Type B pancreatic cell (in vitro differentiated cells): ENCODE data around the gene SV2C. TPM values are rescaled to one million over a fixed set of nuclear protein-coding genes. Genes with fewer than 3 reads are reported as not detected.

Experiments used
- DNase-seq: peaks from one replicate; pipeline ENCODE4 v3.0.0; 2021; ENCODE audit warnings: mixed read lengths; ENCODE audit not compliant: unreplicated experiment; ENCODE audit errors: extremely low spot score
- H3K27ac Mint-ChIP-seq: 2 replicates; pipeline ENCODE4 v1.8.0; 2021; ENCODE audit warnings: mild to moderate bottlenecking, mixed read lengths
- H3K27me3 Mint-ChIP-seq: 2 replicates; pipeline ENCODE4 v1.8.0; 2021; ENCODE audit warnings: mixed read lengths
- H3K36me3 Mint-ChIP-seq: 2 replicates; pipeline ENCODE4 v1.8.0; 2021; ENCODE audit warnings: mixed read lengths
- H3K4me1 Mint-ChIP-seq: one replicate; pipeline ENCODE4 v1.8.0; 2021; ENCODE audit warnings: mixed read lengths; ENCODE audit not compliant: unreplicated experiment
- H3K4me3 Mint-ChIP-seq: 2 replicates; pipeline ENCODE4 v1.8.0; 2021; ENCODE audit warnings: mild to moderate bottlenecking, mixed read lengths
- H3K9me3 Mint-ChIP-seq: 2 replicates; pipeline ENCODE4 v1.8.0; 2021; ENCODE audit warnings: mixed read lengths
- total RNA-seq: library from RNA; stranded (reverse); gene quantifications from 2 replicates; pipeline ENCODE4 v1.2.1, GENCODE V29; 2021; ENCODE audit warnings: low replicate concordance
- TF ChIP-seq, protein P1 (sequence below): fragments of 200-600 bp; sonication (generic); conservative IDR thresholded peaks from 2 replicates; pipeline ENCODE4 v1.5.0; 2021; ENCODE audit warnings: antibody characterized with exemption, mild to moderate bottlenecking

Gene SV2C
- total RNA-seq, 1 donor from 2014 or later, result 6.9 TPM

DNA sequence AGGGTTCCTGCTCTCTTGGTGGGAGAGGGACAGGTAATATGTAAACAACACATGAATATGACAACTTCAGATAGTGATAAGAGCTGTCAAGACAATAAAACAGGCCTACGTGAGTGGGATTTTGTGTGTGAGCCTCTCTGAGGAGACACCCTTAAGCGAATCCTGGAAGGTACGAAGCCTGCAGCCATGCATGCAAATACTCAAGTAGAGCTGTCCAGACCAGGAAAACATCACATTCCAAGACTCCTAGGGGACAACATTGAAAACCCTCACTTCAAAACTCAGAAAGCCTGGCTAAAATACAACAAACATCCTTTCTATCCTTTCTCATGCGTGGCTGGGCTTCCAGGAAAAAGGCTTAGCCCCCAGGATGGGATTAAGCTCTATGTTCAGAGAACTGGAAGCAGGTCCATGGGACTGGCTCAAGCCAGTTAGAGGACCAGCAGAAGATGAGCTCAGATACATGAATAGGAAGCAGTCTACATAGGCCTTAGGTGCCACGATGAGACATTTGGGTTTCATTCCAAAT, 195.1 kb downstream of the SV2C start:
- TF ChIP-seq, protein P1, sequence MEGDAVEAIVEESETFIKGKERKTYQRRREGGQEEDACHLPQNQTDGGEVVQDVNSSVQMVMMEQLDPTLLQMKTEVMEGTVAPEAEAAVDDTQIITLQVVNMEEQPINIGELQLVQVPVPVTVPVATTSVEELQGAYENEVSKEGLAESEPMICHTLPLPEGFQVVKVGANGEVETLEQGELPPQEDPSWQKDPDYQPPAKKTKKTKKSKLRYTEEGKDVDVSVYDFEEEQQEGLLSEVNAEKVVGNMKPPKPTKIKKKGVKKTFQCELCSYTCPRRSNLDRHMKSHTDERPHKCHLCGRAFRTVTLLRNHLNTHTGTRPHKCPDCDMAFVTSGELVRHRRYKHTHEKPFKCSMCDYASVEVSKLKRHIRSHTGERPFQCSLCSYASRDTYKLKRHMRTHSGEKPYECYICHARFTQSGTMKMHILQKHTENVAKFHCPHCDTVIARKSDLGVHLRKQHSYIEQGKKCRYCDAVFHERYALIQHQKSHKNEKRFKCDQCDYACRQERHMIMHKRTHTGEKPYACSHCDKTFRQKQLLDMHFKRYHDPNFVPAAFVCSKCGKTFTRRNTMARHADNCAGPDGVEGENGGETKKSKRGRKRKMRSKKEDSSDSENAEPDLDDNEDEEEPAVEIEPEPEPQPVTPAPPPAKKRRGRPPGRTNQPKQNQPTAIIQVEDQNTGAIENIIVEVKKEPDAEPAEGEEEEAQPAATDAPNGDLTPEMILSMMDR, result no peak
- no peak for DNase-seq
- Mint-ChIP-seq H3K4me3 (no peak overlapping the region), H3K9me3 (no peaks in the 10 kb centered on the region), H3K4me1 (peaks cover 9% of the 10 kb centered on the region), H3K27me3 (peaks cover 3% of the 10 kb centered on the region), H3K36me3 (no peaks in the 10 kb centered on the region), H3K27ac (no peak overlapping the region)

DNA sequence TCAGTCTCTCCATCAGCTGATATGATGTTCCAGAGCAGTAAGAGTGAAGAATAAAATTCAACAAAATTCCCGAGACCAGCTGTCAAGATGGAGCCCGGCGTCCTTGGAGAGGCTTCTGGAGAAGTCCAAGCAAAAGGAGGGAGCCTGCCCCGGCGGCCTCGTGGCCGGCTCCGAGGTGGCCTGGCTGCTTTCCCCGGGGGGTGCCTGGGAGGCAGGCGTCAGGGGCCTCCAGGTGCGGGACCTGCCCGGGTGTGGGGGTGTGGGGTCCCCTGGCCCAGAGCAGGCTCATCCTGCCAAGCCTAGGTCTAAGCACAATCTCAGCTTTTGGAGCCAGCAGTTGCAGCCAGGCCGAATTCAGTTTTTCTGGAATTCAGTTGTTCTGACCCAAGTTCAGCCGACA, 197.3 kb downstream of the SV2C start:
- TF ChIP-seq, protein P1, result no peak
- no peak overlapping the region for H3K4me3 Mint-ChIP-seq
- no peak overlapping the region for H3K27ac Mint-ChIP-seq
- no peak for DNase-seq
- H3K36me3 Mint-ChIP-seq, result no peaks in the 10 kb centered on the region
- peaks cover 3% of the 10 kb centered on the region for H3K27me3 Mint-ChIP-seq
- no peaks in the 10 kb centered on the region for H3K9me3 Mint-ChIP-seq
- H3K4me1 Mint-ChIP-seq, result no peaks in the 10 kb centered on the region

DNA sequence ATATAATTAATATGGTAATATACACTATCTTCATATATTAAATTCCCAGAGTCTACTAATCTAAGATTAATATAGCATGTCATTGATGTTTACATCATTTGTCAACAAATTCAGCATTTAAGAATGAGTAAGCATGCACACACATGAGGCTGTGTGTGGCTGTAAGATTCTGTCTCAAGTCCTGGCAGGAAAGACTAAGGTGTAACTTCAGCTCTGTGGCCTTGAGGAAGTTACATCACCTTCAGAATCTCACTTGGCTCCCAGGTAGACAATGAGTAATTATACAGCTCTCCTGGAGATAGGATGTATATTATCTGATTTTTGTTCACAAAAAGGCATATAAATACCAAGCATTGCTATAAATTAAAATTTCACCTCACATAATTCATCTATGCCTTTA, 200.5 kb downstream of the SV2C start:
- H3K27ac Mint-ChIP-seq, result no peak overlapping the region
- TF ChIP-seq, protein P1, result no peak
- H3K4me1 Mint-ChIP-seq, result peaks cover 4% of the 10 kb centered on the region
- H3K27me3 Mint-ChIP-seq, result peaks cover 3% of the 10 kb centered on the region
- H3K9me3 Mint-ChIP-seq, result no peaks in the 10 kb centered on the region
- no peaks in the 10 kb centered on the region for H3K36me3 Mint-ChIP-seq
- no peak for DNase-seq
- no peak overlapping the region for H3K4me3 Mint-ChIP-seq

DNA sequence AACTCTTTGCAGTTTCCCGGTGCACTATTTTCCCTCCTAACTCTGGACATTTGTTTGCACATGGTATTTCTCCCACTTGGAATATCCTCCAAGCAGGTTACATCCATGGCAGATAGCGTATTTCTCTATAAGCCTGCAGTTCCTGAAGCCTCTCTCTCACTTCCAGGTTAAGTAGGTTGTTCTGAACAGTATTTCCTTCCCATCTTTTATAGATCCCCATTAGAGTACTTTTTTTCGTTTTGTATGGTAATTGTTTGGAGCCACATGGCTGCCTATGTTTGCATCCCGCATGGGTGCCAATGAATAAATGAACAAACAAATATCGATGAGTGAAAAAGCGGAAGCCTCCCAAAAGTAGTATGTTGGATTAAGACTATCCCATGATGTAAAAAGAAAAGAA, 206.5 kb downstream of the SV2C start:
- Mint-ChIP-seq H3K9me3 (no peaks in the 10 kb centered on the region), H3K4me3 (no peak overlapping the region), H3K4me1 (peaks cover 18% of the 10 kb centered on the region), H3K27me3 (no peaks in the 10 kb centered on the region), H3K36me3 (no peaks in the 10 kb centered on the region), H3K27ac (peak overlapping the region; percentile 95)
- TF ChIP-seq, protein P1, result no peak
- no peak for DNase-seq

DNA sequence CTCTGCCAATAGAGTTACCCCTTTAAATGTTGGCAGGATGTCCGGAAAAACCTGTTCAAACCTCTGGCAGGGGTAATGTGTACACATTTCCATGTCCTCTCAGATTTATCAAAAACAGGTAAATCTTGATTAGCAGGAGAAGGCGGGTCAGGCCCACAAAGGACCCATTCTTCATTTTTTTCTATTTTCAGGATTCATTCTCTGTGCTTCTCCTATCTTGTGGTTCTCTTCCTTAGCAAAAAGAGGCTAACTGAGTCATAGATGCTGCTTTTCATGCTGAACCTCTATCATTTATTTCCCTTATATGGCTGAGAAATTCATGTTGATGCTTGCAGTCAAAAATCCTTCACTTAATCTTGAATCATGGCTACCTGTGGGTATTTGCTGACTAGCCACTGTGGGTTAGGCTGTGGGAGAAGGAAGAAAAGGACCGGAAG, 207.2 kb downstream of the SV2C start:
- peaks cover 18% of the 10 kb centered on the region for H3K4me1 Mint-ChIP-seq
- no peak for DNase-seq
- peak overlapping the region; percentile 65 for H3K4me3 Mint-ChIP-seq
- peak overlapping the region; percentile 95 for H3K27ac Mint-ChIP-seq
- TF ChIP-seq, protein P1, result no peak
- H3K9me3 Mint-ChIP-seq, result no peaks in the 10 kb centered on the region
- H3K36me3 Mint-ChIP-seq, result no peaks in the 10 kb centered on the region
- H3K27me3 Mint-ChIP-seq, result no peaks in the 10 kb centered on the region
